ENCODE results near the gene KIF3B.

GRCh38 chr20:32281711-32282110 lies 4.3 kb downstream of the KIF3B start:
- TF ChIP-seq CTCF (IDR thresholded peaks at IDR 0.05 in 4 of 5, conservative IDR thresholded peaks at IDR 0.05 in 1 of 5) (no peak), POLR2A (IDR thresholded peaks at IDR 0.05) (no peak)
